Right ventricle myocardium inferior (tissue), 1 donor: Measurements from ENCODE around the gene KCNH1. TPM values are rescaled to one million over a fixed set of nuclear protein-coding genes. Genes with fewer than 3 reads are reported as not detected.
A peak's percentile ranks its signal among the peaks of the same experiment; 100 is the strongest.

Source experiments
- ATAC-seq: fragments of 200-7000 bp; cut with Tn5 transposase; one replicate; pipeline ENCODE4 v1.9.1; 2020; ENCODE audit warnings: mild to moderate bottlenecking, moderate library complexity
- DNase-seq: peaks from one replicate; pipeline ENCODE4 v3.0.0; 2021; ENCODE audit errors: missing footprints
- intact Hi-C: fragments of 100-400 bp; cut with DNase I; formaldehyde crosslinking; loops from one replicate; pipeline ENCODE4 v1.11.0; 2022
- total RNA-seq: library from RNA; stranded (reverse); fragmentation: NEBNext Ultra II Directional; extraction: Animal tissue kit (Norgen Biotek cat#: 25700); gene quantifications from one replicate; pipeline ENCODE4 v1.2.1, GENCODE V29; 2021
- donor health status: DM: no; HTN: yes; CAD: no; lungs with severe emphysema.

KCNH1 gene
- total RNA-seq, 1 donor from 2014 or later: not detected

DNA sequence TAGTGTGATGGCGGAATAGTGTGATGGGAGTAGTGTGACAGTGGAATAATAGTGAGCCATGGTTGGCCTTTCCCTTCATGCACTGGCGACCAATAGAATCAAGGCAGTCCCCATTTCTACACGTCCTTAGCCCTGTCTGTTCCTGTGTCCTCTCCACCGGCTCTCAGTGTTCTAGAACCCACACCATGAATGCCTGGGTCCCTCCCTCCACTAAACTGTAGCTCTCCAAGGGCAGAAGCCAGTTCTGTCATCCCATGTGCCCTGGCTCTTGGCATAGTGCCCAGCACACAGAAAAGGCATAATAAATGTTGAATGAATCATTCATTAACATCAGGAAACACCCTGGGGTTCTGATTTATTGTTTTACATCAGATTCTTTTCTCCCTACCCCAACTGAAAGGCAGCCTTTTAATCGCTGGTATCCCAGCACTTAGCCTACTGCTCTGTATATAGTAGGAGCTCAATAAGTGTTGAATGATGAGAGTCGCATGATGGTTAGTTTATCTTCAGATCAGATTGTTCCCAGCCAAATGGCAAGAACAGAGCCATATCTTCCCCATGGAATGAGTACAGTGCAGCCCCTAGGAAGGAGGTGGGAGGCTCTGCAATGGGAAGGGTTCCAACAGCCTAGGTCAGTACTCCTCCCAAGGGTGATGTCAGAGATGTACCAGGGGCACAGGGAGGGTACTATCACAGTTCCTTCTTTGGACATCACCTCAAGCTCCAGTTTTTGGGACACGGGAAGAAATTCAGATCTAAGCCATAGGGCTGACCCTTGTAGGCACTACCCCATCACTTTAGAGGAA, 479.6 kb downstream of the KCNH1 start:
- DNase-seq (no peak), ATAC-seq (no peak)
- intact Hi-C loops: no loop called here

DNA sequence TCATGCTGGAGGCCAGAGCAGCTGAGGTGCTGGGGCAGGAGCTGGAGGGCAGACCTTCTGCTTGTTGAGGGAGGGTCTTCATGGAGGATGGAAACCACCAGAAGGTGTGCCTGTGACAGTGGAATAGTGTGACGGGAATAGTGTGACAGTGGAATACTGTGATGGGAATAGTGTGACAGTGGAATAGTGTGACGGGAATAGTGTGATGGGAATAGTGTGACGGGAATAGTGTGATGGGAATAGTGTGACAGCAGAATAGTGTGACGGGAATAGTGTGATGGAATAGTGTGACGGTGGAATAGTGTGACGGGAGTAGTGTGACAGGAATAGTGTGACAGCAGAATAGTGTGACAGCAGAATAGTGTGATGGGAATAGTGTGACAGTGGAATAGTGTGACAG, 480.2 kb downstream of the KCNH1 start:
- DNase-seq: no peak
- no peak for ATAC-seq
- intact Hi-C loops: no loop called here

GRCh38 chr1:210652329-210652954, 481.5 kb downstream of the KCNH1 start:
- ATAC-seq: no peak
- intact Hi-C loops: no loop called here
- no peak for DNase-seq

- ATAC-seq: no peak
- DNase-seq: no peak
- intact Hi-C loops: no loop called here
Observed at GRCh38 chr1:210650403-210650802, 483.5 kb downstream of the KCNH1 start.

- intact Hi-C loops: no loop called here
- ATAC-seq (no peak), DNase-seq (no peak)
Observed at GRCh38 chr1:210648588-210649269, 485.2 kb downstream of the KCNH1 start.

GRCh38 chr1:210647406-210648333, 486.3 kb downstream of the KCNH1 start:
- intact Hi-C loops: no loop called here

GRCh38 chr1:210646258-210646616, 487.7 kb downstream of the KCNH1 start:
- DNase-seq (no peak), ATAC-seq (no peak)
- intact Hi-C loops: no loop called here

More at GRCh38 chr1:210647406-210648333, 486.3 kb downstream of the KCNH1 start:
- ATAC-seq (no peak), DNase-seq (no peak)

- DNase-seq (no peak), ATAC-seq (no peak)
- intact Hi-C loops: no loop called here
Observed at GRCh38 chr1:210645582-210646257, 488.2 kb downstream of the KCNH1 start.

DNA sequence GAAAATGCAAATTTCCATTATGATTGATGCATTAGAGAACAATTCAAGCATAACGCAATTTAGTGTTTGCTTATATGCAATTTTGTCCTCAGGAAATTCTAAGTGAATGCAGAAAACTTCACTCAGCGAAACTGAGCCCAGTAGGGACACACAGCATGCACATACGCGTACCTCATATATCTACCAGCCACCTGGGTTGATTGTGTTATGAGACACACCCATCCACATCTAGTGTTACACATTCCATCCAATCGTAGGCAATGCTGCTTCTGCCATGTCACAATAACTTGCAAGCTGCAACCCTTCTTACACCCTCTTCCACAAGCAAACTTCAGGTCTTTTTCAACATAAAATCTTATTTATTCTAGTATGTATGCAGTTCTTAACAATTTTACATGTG, 492.4 kb downstream of the KCNH1 start:
- ATAC-seq: no peak
- no peak for DNase-seq
- intact Hi-C loops: no loop called here

DNA sequence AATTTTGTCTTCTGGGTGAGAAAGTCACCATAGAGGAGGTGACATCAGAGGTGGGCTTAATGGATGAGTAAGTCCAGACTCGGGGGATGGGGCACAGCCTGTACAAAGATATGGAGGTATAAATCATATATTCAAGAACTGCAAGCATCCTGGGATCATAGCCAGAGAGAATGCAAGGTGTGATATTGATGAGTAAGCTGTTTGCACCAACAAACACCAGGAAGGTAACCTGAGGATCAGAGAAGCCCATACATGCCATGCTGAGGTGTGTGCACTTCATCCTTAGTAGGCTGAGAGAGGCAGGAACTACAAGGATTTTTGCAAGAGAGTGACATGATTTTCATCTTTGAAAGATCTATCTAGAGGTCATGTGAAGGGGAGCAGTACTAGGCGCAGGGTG, 498.8 kb downstream of the KCNH1 start:
- ATAC-seq: no peak
- no peak for DNase-seq
- intact Hi-C loops: no loop called here

DNA sequence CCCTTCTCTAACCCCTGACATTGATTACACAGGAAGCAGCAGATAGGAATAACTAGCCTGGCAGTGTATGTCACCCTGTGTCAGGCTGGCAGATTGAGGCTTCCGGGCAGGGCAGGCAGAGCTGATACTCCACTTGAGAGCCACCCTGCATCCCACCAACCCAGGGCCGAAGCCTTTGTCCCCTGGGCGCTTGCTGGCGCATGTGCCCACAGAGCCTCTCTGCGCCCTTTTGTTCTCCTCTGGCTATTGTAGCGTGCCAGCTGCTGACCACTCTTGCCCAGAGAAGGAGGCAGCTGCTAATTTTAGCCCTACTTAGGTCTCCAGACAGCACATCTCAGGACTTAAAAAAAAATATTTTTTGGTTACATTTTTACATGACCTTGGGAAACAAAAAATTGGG, 500.3 kb downstream of the KCNH1 start:
- DNase-seq: no peak
- intact Hi-C loops: no loop called here
- peak; percentile 61 for ATAC-seq

GRCh38 chr1:210633140-210633539, 500.8 kb downstream of the KCNH1 start:
- ATAC-seq (no peak), DNase-seq (no peak)
- intact Hi-C loops: no loop called here

GRCh38 chr1:210631399-210631798, 502.5 kb downstream of the KCNH1 start:
- ATAC-seq: no peak
- no peak for DNase-seq
- intact Hi-C loops: no loop called here

DNA sequence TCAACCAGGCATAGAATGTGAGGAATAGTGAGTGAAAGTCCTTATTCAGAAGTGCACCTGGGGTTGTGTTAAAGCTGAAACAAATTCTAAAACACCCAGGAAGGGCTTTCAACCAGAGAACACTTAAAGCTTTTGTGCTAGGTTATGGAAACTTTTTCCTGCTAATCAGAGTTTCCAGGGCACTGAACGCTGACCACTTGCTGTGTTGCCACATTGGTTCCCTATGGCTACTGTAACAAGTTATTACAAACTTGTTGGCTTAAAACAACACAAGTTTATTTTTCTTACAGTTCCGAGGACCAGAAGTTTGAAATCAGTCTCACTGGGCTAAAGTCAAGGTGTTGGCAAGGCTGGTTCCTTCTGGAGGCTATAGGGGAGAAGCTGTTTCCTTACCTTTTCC, 504.7 kb downstream of the KCNH1 start:
- DNase-seq (no peak), ATAC-seq (no peak)
- intact Hi-C loops: no loop called here

GRCh38 chr1:210627755-210628154, 506.2 kb downstream of the KCNH1 start:
- DNase-seq (no peak), ATAC-seq (no peak)
- intact Hi-C loops: no loop called here
